RPMI8226 (cell line): ENCODE data around the gene ANKMY2.

Source experiments
- DNase-seq: peaks from one replicate; pipeline ENCODE4 v3.0.0-alpha.2; 2015

The ANKMY2 gene

DNA sequence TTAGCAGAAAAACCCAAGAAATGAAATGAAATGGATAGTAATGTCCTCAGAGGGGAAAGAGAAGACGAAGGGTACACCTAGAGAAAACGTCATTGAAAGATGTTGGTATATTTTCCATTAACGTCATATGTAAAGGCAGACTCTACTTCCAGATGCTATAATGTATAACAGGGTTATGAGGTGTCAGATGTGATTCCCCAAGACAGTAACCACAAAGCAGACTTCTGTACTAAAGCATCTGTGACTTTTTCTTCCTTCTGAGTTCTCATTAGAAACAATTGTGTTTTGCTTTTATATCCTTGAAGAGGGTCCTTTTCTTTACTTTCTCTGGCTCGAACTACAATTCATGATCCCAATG is 81.6 kb downstream of the ANKMY2 start:
- no peak for DNase-seq

GRCh38 chr7:16563281-16564022 is 82.1 kb downstream of the ANKMY2 start:
- no peak for DNase-seq

GRCh38 chr7:16562456-16563220 is 82.9 kb downstream of the ANKMY2 start:
- DNase-seq = no peak

GRCh38 chr7:16561943-16562342 is 83.6 kb downstream of the ANKMY2 start:
- DNase-seq = no peak

DNA sequence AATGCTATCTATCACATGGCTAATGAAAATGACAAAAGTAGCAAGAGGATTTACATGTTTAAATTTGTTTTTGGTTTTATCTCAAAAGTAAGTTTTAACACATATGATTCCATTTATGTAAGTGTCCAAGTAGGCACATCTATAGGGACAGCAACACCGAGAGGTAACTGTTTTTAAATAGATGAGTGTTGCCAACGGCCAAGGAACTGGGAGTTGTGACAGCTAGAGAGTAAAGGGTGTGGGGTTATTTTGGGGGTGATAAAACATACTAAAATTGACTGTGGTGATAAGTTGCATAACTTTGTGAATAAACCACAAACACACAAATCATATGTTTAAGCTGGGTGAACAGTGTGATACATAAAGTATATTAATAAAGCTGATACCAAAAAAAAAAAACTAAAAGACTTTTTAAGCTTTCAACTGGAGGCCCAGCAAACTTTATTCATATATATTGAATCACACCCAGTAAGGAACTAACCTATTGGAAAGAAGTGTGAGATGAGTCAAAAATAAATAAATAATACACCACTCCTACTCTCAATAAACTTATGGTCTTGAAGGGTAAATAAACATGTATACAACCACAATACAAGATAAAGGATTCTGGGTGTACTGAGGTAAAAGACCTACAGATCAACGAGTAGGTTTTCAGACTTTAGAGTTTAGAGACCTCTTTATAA is 85.9 kb downstream of the ANKMY2 start:
- no peak for DNase-seq

GRCh38 chr7:16558761-16559302 is 86.7 kb downstream of the ANKMY2 start:
- DNase-seq = no peak

DNA sequence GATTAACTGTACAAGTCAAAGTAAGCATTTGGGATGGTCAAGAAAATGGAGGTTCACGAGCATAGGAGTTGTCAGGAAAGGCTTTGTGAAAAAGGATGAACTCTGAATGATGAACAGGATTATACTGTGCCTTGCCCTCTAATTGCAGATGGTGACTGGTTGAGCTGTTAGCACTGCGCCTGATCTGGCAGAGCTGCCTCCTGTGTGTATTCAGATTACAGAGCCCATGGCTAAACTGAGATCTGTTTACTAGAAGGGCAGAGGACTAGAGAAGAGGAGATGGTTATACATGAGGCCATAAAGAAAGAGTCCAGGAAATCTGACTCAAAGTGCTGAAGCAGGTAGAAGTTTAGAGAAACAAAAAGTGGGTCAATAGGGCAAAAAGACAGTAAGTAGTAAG is 89.2 kb downstream of the ANKMY2 start:
- no peak for DNase-seq

DNA sequence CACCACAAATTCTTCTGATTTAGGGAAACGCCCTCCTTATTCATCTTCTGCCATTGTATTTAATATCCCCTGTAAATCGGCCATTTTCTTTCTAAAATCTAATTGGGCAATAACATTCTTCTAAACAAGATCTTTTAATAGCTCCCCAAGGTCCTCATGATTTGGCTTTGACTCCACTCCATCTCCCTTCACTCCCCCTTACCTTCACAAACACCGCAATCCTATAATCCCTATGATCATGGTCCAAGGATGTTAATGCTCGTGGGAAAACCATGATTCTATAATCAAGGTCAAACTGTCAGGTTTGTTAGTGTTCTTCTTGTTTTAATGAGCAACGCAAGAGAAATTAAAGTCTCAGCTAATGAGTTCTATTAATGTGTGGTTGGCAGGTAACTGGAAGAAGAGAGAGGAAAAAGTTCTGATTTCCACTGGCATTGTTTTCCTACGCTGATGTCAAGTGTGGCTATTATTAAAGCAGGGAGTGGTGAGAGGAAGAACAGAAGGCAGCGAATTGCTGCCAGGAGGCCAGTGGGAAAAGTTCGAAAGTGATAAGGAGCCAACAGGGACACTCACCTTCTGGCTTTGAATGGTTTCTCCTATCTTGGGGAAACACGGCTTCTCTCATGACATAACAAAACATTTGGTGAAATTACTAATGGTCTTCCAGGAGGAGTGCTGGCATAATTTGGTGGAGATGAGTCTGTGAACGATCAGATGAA is 90.9 kb downstream of the ANKMY2 start:
- no peak for DNase-seq

DNA sequence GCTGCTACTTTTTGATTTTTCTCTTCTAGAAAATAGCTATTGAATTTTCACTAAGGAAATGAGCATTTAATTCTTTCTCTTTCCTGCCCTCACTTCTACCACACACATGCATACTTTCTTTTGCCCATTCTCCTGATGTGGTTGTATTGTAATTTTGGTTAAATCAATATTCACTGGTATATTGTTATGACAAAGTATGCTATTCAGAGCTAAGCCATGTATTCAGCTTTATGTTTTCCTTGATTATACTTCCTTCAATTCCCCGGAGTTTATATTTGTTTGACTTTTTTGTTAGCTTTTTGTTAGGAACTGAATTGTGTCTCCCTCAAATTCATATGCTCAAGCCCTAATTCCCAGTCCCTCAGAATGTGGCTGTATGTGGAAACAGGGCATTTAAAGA is 94.9 kb downstream of the ANKMY2 start:
- no peak for DNase-seq
